ENCODE results near the gene FBXL15.

Gene FBXL15

GRCh38 chr10:102423372-102423968, 2.8 kb downstream of the FBXL15 start:
- TF ChIP-seq REST (IDR thresholded peaks at IDR 0.05; ENCODE audit: low read depth) (no peak), ZBTB7A (IDR thresholded peaks at IDR 0.05; ENCODE audit: low read depth) (no peak), EGR1 (IDR thresholded peaks at IDR 0.05) (no peak), CREB1 (IDR thresholded peaks at IDR 0.05; ENCODE audit: low read depth) (no peak)

- TF ChIP-seq USF1 (IDR thresholded peaks at IDR 0.05) (no peak), NFIC (IDR thresholded peaks at IDR 0.05) (no peak), YY1 (IDR thresholded peaks at IDR 0.05; ENCODE audit: low read depth) (no peak), CEBPB (IDR thresholded peaks at IDR 0.05) (no peak), EGR1 (IDR thresholded peaks at IDR 0.05) (no peak), REST (IDR thresholded peaks at IDR 0.05; ENCODE audit: low read depth) (no peak), CREB1 (IDR thresholded peaks at IDR 0.05; ENCODE audit: low read depth) (no peak), MAX (IDR thresholded peaks at IDR 0.05) (no peak), FOXM1 (IDR thresholded peaks at IDR 0.05; ENCODE audit: borderline replicate concordance, low read depth) (no peak), RAD21 (IDR thresholded peaks at IDR 0.05; ENCODE audit: low read depth) (no peak), EP300 (IDR thresholded peaks at IDR 0.05; ENCODE audit: borderline replicate concordance) (no peak), TCF12 (IDR thresholded peaks at IDR 0.05; ENCODE audit: low read depth) (no peak), TEAD4 (IDR thresholded peaks at IDR 0.05) (no peak)
Observed at GRCh38 chr10:102424145-102424544, 3.5 kb downstream of the FBXL15 start.

GRCh38 chr10:102424916-102425315, 4.3 kb downstream of the FBXL15 start:
- TF ChIP-seq REST (IDR thresholded peaks at IDR 0.05; ENCODE audit: low read depth) (no peak), ZBTB7A (IDR thresholded peaks at IDR 0.05; ENCODE audit: low read depth) (no peak), TCF12 (IDR thresholded peaks at IDR 0.05; ENCODE audit: low read depth) (no peak), USF1 (IDR thresholded peaks at IDR 0.05) (no peak), CEBPB (IDR thresholded peaks at IDR 0.05) (no peak), CREB1 (IDR thresholded peaks at IDR 0.05; ENCODE audit: low read depth) (no peak), EP300 (IDR thresholded peaks at IDR 0.05; ENCODE audit: borderline replicate concordance) (no peak)

GRCh38 chr10:102425444-102425843, 4.8 kb downstream of the FBXL15 start:
- TF ChIP-seq REST (IDR thresholded peaks at IDR 0.05; ENCODE audit: low read depth): no peak
- TF ChIP-seq USF1 (IDR thresholded peaks at IDR 0.05): no peak
- no peak for TF ChIP-seq TAF1 (IDR thresholded peaks at IDR 0.05; ENCODE audit: low read depth)
- TF ChIP-seq EGR1 (IDR thresholded peaks at IDR 0.05): no peak
- no peak for TF ChIP-seq FOXM1 (IDR thresholded peaks at IDR 0.05; ENCODE audit: borderline replicate concordance, low read depth)
- TF ChIP-seq TEAD4 (IDR thresholded peaks at IDR 0.05): no peak
- TF ChIP-seq MAX (IDR thresholded peaks at IDR 0.05): no peak
- no peak for TF ChIP-seq TCF12 (IDR thresholded peaks at IDR 0.05; ENCODE audit: low read depth)
- no peak for TF ChIP-seq RAD21 (IDR thresholded peaks at IDR 0.05; ENCODE audit: low read depth)
- TF ChIP-seq EP300 (IDR thresholded peaks at IDR 0.05; ENCODE audit: borderline replicate concordance): no peak
- TF ChIP-seq CEBPB (IDR thresholded peaks at IDR 0.05): no peak
- TF ChIP-seq CREB1 (IDR thresholded peaks at IDR 0.05; ENCODE audit: low read depth): no peak
- TF ChIP-seq NFIC (IDR thresholded peaks at IDR 0.05): no peak
- TF ChIP-seq ZBTB7A (IDR thresholded peaks at IDR 0.05; ENCODE audit: low read depth): no peak
- no peak for TF ChIP-seq YY1 (IDR thresholded peaks at IDR 0.05; ENCODE audit: low read depth)

Data from Ishikawa (cell line).